Measurements from ENCODE around the gene KRI1. TPM values are rescaled to one million over a fixed set of nuclear protein-coding genes. Genes with fewer than 3 reads are reported as not detected.

KRI1 gene
- total RNA-seq, 1 experiment from 2014 or later, result 57.4 TPM

DNA sequence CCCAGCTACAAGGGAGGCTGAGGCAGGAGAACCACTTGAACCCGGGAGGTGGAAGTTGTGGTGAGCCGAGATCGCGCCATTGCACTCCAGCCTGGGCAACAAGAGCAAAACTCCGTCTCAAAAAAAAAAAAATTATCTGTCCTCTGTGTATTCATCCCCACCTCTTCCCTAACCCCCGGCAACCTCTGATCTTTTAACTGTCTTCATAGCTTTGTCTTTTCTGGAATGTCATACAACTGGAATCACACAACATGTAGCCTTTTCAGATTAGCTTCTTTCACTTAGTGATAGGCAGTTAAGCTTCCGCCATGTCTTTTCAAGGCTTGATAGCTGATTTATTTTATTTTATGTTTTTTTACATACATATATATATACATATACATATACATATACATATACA is 40.2 kb downstream of the KRI1 start:
- TF ChIP-seq, protein P1, sequence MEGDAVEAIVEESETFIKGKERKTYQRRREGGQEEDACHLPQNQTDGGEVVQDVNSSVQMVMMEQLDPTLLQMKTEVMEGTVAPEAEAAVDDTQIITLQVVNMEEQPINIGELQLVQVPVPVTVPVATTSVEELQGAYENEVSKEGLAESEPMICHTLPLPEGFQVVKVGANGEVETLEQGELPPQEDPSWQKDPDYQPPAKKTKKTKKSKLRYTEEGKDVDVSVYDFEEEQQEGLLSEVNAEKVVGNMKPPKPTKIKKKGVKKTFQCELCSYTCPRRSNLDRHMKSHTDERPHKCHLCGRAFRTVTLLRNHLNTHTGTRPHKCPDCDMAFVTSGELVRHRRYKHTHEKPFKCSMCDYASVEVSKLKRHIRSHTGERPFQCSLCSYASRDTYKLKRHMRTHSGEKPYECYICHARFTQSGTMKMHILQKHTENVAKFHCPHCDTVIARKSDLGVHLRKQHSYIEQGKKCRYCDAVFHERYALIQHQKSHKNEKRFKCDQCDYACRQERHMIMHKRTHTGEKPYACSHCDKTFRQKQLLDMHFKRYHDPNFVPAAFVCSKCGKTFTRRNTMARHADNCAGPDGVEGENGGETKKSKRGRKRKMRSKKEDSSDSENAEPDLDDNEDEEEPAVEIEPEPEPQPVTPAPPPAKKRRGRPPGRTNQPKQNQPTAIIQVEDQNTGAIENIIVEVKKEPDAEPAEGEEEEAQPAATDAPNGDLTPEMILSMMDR (conservative IDR thresholded peaks at IDR 0.05), result no peak
- Mint-ChIP-seq H3K4me1 (no peaks in the 10 kb centered on the region), H3K36me3 (ENCODE audit: insufficient read depth in 1 of 3, low read depth in 3 of 3) (no peaks in the 10 kb centered on the region), H3K9me3 (no peaks in the 10 kb centered on the region), H3K27me3 (ENCODE audit: low read depth) (peaks cover 3% of the 10 kb centered on the region), H3K4me3 (no peak overlapping the region), H3K27ac (no peak overlapping the region)
- no peaks in the 10 kb centered on the region for H3K4me1 ChIP-seq (ENCODE audit: insufficient read depth, low read length)
- no peaks in the 10 kb centered on the region for H4K20me1 ChIP-seq (ENCODE audit: control insufficient read depth, insufficient read depth, insufficient read length)
- no peak overlapping the region for H3K14ac ChIP-seq (ENCODE audit: insufficient read depth, low read length)
- no peak overlapping the region for H4K5ac ChIP-seq (ENCODE audit: insufficient read length, low read depth, low read length)
- no peak overlapping the region for H3K18ac ChIP-seq (ENCODE audit: insufficient read length, low read depth, low read length)
- H2AK5ac ChIP-seq (ENCODE audit: insufficient read length, low read length), result no peak overlapping the region
- no peak overlapping the region for H2BK20ac ChIP-seq (ENCODE audit: low read depth, low read length, poor library complexity, severe bottlenecking)
- no peaks in the 10 kb centered on the region for H3K27me3 ChIP-seq (ENCODE audit: insufficient read depth, low read length)
- no peak overlapping the region for H2BK15ac ChIP-seq (ENCODE audit: low read depth, low read length)
- no peaks in the 10 kb centered on the region for H3K9me3 ChIP-seq (ENCODE audit: control insufficient read depth, low read depth, low read length)
- H4K8ac ChIP-seq (replicated peaks; ENCODE audit: insufficient read length, low read depth, low read length), result no peak overlapping the region
- H3K23me2 ChIP-seq (ENCODE audit: insufficient read length, low read depth, low read length, poor library complexity, severe bottlenecking), result no peaks in the 10 kb centered on the region
- no peaks in the 10 kb centered on the region for H3K79me1 ChIP-seq (ENCODE audit: insufficient read depth, low read depth, low read length, poor library complexity, severe bottlenecking)
- no peak overlapping the region for H2BK12ac ChIP-seq (ENCODE audit: insufficient read length, low read depth, low read length)
- no peak overlapping the region for H3K56ac ChIP-seq (ENCODE audit: insufficient read length, low read depth, low read length)
- no peak overlapping the region for H3T11ph ChIP-seq (ENCODE audit: low read length)
- no peak overlapping the region for H3K9ac ChIP-seq (ENCODE audit: extremely low read depth, insufficient read length, low read length)
- H2BK5ac ChIP-seq (ENCODE audit: insufficient read length, low read length), result no peak overlapping the region
- no peak overlapping the region for H4K91ac ChIP-seq (ENCODE audit: insufficient read length, low read depth, low read length)
- no peak overlapping the region for H3K23ac ChIP-seq (ENCODE audit: insufficient read length, low read depth, low read length)
- H3K79me2 ChIP-seq (ENCODE audit: insufficient read depth, low read length), result no peaks in the 10 kb centered on the region
- no peak overlapping the region for H3K4ac ChIP-seq (ENCODE audit: low read depth, low read length)
- WGBS (ENCODE audit: extremely low coverage, insufficient read length, low lambda C conversion rate), result no CpG with 5 or more reads among the region's 7 CpGs
- DNase-seq, result no peak
- H3K27ac ChIP-seq (ENCODE audit: insufficient read length, low read depth, low read length), result no peak overlapping the region
- no peak overlapping the region for H3K4me2 ChIP-seq (ENCODE audit: insufficient read depth, insufficient read length, low read length)
- no peak overlapping the region for H2AFZ ChIP-seq (ENCODE audit: low read length)
- H2BK120ac ChIP-seq (ENCODE audit: low read depth, low read length, poor library complexity, severe bottlenecking), result no peak overlapping the region
